ENCODE results near the gene HSPG2.

DNA sequence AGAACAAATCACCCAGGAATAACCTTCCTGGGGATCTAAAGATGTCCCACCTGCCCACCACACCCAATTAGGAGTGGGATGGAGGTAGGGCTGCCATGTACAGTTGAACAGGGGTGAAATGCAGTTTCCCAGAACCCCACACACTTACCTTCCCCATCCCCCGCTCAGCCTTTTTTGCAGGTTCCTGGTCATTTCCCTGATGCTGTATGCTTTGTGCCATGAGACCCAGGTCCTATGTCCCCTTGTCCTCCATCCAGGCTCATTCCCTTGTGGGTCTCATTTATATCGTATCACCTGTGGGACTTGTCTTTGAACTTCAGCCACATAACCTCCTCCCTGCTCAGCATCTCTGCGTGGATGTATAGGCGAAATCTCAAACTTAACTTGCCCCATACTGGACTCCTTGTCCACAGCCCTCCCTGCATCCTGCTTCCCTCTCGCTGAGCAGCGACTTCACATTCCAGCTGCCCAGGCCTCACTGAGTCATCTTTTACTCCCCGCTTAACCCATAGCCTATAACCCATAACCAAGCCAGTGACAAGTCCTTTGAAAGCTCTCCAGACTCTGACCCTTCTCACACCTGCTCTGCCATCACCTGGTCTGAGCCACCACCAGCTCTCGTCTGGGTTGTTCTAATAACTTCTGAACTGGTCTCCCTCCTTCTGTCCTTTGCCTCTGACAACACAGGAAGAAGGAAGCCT, 120.4 kb downstream of the HSPG2 start:
- TF ChIP-seq POLR2AphosphoS5 (IDR thresholded peaks at IDR 0.05; ENCODE audit: borderline replicate concordance, low read depth, low read length): no peak
- no peak for TF ChIP-seq EZH2 (IDR thresholded peaks at IDR 0.05)
